ENCODE measurements around the gene ZFHX2. TPM values are rescaled to one million over a fixed set of nuclear protein-coding genes. Genes with fewer than 3 reads are reported as not detected.

The ZFHX2 gene
- total and polyA plus RNA-seq, 2 of the 13 experiments (the other 11 are each of a cell fraction or from before 2014, with no cell fraction given) = 0.17 to 0.44 TPM

- peak overlapping the region; percentile 13; the same call in 1 of the 2 replicates for H3K4me2 ChIP-seq (ENCODE audit: low read depth, low read length)
- H4K20me1 ChIP-seq (ENCODE audit: insufficient read depth, low read length) = no peaks in the 10 kb centered on the region
- peak overlapping the region; percentile 78 for H3K27ac ChIP-seq (ENCODE audit: extremely low read length, insufficient read depth, low read length)
- H3K36me3 ChIP-seq (replicated peaks in 1 of 2; ENCODE audit: control insufficient read depth in 1 of 2, insufficient read depth in 2 of 2, low read length in 2 of 2) = no peaks in the 10 kb centered on the region
- ChIA-PET CTCF (ENCODE audit: low intra/inter-chr PET ratio, low total read pairs) (no interaction called here), POLR2A (interaction anchor here (1.3 to 8.8 kb wide), 12 partner anchors 8 to 114 kb away, joined by 4 to 924 read pairs (median 10); partner anchors contain the start of genes AP1G2, DHRS2 and THTPA)
- FAIRE-seq (no peak), ATAC-seq (no peak), DNase-seq (ENCODE audit: low spot score) (peak; percentile 10)
- no peaks in the 10 kb centered on the region for H3K79me2 ChIP-seq (ENCODE audit: insufficient read depth, low read length)
- no peaks in the 10 kb centered on the region for H3K27me3 ChIP-seq (ENCODE audit: control insufficient read depth in 1 of 2, insufficient read depth in 2 of 2, low read length in 2 of 2)
- in situ Hi-C loops (cut with HindIII; ENCODE audit: extremely low pct_ligation_motif_present, low pct_unique_long_range_greater_than_20kb) = no loop called here
- 85% methylated on average over 24 of the region's 24 CpGs for whole genome bisulfite sequencing (ENCODE audit: low lambda C conversion rate)
- no peaks in the 10 kb centered on the region for H3K9me3 ChIP-seq (ENCODE audit: low read length)
- H3K4me3 ChIP-seq (replicated peaks in 1 of 3; ENCODE audit: insufficient read depth in 1 of 3, low read depth in 2 of 3, low read length in 3 of 3) = no peak overlapping the region
- H2AFZ ChIP-seq (ENCODE audit: low read length) = no peak overlapping the region
- BruUV-seq (replicated peaks) = no TSS peak
- peaks cover 39% of the 10 kb centered on the region for H3K4me1 ChIP-seq (ENCODE audit: insufficient read depth, low read length)
- intact Hi-C loops (cut with micrococcal nuclease; ENCODE audit: unreplicated experiment) = loop anchor here (10.0 kb wide), 1 partner anchor 854 kb away; no protein-coding TSS in a partner anchor
- H3K9ac ChIP-seq (ENCODE audit: insufficient read depth, low read depth, low read length) = no peak overlapping the region
- TF ChIP-seq CSRNP2 (CRISPR knock-in tag; conservative IDR thresholded peaks at IDR 0.05; ENCODE audit: low read depth) (no peak), ZNF547 (CRISPR knock-in tag; IDR thresholded peaks at IDR 0.05) (no peak), ERF (CRISPR knock-in tag; IDR thresholded peaks at IDR 0.05) (peak; percentile 31; the same call in 1 of the 2 replicates), AFF4 (CRISPR knock-in tag; IDR thresholded peaks at IDR 0.05) (peak; percentile 40; the same call in 1 of the 2 replicates), ZNF274 (CRISPR knock-in tag; IDR thresholded peaks at IDR 0.05) (peak; percentile 38; the same call in 1 of the 2 replicates), SATB2 (CRISPR knock-in tag; IDR thresholded peaks at IDR 0.05) (no peak), TSC22D2 (CRISPR knock-in tag; IDR thresholded peaks at IDR 0.05; ENCODE audit: borderline replicate concordance) (no peak), ZNF704 (CRISPR knock-in tag; IDR thresholded peaks at IDR 0.05; ENCODE audit: borderline replicate concordance) (no peak), MIER2 (CRISPR knock-in tag; IDR thresholded peaks at IDR 0.05) (no peak), HNRNPL (IDR thresholded peaks at IDR 0.05; ENCODE audit: low read depth, low read length) (no peak), KDM1A (CRISPR knock-in tag; IDR thresholded peaks at IDR 0.05) (no peak), TBX3 (IDR thresholded peaks at IDR 0.05; ENCODE audit: borderline replicate concordance) (no peak), ETS1 (CRISPR knock-in tag; IDR thresholded peaks at IDR 0.05) (no peak), ZNF670 (CRISPR knock-in tag; IDR thresholded peaks at IDR 0.05; ENCODE audit: borderline replicate concordance) (no peak), SMC3 (IDR thresholded peaks at IDR 0.05; ENCODE audit: low read length) (no peak), SNAPC2 (CRISPR knock-in tag; IDR thresholded peaks at IDR 0.05) (peak; percentile 79; the same call in 1 of the 2 replicates), SIX1 (CRISPR knock-in tag; IDR thresholded peaks at IDR 0.05; ENCODE audit: borderline replicate concordance) (no peak)
Measured at GRCh38 chr14:23580152-23580926, 28.8 kb upstream of the ZFHX2 start.

Measured in HepG2 (cell line).